GM10266 (cell line): ENCODE results near the gene RAD51B.
"Not testable (repeated sequence)": the region's sequence is repeated elsewhere in the genome, so short reads cannot be mapped to it uniquely, and the experiment has no call there.

Source experiments
- DNase-seq: peaks from one replicate; pipeline ENCODE4 v3.0.0; 2012; ENCODE audit errors: extremely low spot score
- TF ChIP-seq, protein P1 (sequence below): IDR thresholded peaks from 2 replicates; pipeline ENCODE4 v1.5.1; 2012; ENCODE audit warnings: mild to moderate bottlenecking, low read depth; ENCODE audit not compliant: control insufficient read depth, insufficient read depth; ENCODE audit errors: missing control alignments

RAD51B gene

DNA sequence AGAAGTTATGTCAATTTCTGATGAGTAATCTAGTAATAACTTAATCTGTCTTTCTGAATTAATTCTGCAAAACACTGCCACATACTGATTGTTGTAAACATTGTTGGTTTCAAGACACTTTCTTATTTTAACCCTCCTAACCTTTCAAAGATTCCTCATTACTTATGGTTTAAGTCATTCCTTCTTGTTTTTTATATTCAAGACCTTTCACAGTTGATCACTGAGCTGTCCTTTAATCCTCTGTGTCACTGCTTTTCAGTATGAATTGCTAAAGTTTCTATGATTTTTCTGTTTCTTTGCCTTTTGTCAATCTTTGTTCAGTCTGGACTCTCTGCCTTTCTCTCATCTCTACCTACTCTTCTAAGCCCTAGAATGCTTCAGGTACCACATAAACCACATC is 164.7 kb downstream of the RAD51B start:
- no peak for DNase-seq
- TF ChIP-seq, protein P1, sequence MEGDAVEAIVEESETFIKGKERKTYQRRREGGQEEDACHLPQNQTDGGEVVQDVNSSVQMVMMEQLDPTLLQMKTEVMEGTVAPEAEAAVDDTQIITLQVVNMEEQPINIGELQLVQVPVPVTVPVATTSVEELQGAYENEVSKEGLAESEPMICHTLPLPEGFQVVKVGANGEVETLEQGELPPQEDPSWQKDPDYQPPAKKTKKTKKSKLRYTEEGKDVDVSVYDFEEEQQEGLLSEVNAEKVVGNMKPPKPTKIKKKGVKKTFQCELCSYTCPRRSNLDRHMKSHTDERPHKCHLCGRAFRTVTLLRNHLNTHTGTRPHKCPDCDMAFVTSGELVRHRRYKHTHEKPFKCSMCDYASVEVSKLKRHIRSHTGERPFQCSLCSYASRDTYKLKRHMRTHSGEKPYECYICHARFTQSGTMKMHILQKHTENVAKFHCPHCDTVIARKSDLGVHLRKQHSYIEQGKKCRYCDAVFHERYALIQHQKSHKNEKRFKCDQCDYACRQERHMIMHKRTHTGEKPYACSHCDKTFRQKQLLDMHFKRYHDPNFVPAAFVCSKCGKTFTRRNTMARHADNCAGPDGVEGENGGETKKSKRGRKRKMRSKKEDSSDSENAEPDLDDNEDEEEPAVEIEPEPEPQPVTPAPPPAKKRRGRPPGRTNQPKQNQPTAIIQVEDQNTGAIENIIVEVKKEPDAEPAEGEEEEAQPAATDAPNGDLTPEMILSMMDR, result no peak

DNA sequence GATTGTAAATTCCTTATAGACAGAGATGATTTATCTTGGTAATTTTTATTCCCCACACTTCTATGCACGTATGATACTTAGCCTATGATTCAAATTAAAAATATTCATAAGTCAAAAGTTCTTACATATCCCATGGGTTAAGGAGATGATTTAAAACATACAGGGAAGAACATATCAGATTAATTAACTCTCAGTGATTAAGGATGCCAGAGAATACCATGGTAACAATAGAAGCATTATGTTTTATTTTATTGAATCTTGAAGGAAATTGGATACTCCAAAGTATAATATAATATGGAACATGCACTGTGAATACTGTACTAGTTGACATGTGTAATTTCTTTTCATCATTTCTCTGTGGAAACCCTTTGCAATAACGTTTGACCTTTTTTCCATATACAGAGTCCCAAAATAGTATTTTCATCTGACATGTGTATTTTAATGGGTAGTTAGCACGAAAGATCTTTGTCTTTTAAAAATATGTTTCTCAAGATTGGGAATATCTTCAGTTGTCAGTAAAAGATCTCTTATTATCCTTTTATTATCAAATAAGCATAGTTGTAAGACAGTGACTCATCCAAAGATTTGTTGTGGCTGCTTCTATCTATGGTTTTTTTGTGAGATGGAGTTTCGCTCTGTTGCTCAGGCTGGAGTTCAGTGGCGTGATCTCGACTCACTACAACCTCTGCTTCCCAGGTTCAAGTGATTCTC is 166.7 kb downstream of the RAD51B start:
- DNase-seq, result no peak
- TF ChIP-seq, protein P1, result no peak

DNA sequence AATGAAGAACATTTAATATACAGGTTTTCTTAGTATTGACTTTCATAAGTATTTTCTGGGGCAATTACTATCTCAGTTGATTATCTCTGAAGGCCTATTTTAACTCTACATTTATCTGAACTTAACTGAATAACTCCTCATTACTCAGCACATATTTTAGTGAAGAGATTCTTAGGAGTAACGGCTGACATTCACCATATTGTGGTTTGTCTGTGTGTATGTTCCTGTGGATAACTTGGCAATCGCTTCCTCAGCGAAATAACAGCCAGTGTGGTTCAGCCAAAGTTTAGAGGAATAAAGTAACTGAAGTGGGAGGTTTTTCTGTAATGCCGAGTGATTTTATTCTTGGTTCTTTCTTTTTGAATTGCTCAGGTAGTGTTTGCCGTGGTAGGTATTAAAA is 168.0 kb downstream of the RAD51B start:
- TF ChIP-seq, protein P1, result no peak
- DNase-seq, result no peak

DNA sequence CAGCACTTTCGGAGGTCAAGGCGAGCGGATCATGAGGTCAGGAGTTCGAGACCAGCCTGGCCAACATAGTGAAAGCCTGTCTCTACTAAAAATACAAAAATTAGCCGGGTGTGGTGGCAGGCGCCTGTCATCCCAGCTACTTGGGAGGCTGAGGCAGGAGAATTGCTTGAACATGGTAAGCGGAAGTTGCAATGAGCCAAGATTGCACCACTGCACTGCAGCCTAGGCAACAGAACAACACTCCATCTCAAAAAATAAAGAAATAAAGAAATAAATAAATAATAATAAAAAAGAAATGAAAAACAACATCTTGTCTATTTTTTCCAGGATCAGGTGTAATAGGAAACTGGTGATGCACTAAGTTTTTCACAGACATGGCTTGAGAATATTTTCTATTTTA is 168.6 kb downstream of the RAD51B start:
- not testable (repeated sequence) for DNase-seq

DNA sequence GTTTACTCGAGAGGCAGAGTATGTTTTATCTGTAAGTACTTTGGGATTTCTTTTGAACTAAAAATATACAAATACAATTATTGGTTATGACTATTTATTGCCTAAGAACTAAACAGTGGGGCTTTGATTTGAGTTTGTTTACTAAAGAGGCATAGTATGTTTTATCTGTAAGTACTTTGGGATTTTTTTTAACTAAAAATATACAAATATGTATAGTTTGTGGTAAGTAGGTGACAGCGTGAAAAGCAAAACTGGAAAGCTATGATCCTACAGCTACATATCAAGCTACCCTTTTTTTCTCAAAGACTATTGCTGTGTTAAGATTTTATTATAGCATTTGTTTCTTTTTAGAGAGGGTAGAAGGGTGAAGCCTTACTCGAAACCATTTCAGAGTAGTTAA is 171.0 kb downstream of the RAD51B start:
- no peak for DNase-seq
- TF ChIP-seq, protein P1, result no peak

DNA sequence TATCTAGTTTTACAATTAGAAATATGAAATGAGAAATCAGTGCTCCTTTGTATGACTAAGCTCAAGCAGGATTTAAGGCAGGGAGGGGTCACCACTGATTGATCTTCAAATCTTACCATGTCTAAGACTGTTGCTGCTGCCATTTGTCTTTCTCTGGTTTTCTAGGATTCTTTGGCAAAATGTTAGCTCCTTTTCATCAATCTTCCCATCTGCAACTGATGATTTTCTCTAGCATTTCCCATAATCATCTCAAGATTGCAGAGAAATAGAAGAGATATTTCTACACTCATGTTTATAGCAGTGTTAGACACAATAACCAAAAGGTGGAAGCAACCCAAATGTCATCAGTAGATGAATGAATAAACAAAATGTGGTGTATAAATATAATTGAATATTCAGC is 175.0 kb downstream of the RAD51B start:
- DNase-seq, result no peak
- TF ChIP-seq, protein P1, result no peak

DNA sequence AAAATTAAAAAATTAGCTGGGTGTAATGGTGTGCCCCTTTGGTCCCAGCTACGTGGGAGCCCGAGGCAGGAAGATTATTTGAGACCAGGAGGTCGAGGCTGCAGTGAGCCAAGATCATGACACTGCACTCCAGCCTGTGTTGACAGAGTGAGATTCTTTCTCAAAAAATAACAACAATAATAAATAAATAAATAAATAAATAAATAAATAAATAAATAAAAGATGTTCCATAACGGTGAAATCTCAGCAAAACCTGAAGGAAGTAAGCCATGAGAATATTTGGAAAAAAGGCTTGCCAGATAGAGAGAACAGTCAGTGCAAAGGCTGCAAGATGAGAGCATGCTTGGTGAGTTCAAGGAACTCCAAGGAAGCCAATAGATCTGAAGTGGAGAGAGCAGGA is 176.7 kb downstream of the RAD51B start:
- TF ChIP-seq, protein P1, result no peak
- no peak for DNase-seq

DNA sequence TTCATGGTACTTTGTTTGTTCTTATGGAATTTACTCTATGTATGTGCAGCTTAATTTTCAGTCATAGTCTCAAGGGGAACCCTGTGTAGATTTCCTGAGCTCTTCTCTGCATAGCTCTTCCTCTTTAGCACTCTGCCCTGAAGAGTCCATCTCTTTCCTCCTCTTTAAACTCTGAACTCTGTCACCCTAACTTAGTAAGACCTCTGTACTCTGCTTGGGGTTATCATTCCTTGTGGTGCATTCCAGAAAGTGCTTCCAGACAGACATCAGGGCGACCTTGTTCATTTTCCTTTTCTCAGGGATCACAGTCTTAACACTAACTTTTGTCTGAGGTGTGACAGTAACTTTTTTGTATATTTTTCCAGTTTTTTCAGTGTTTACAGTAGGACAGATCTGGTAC is 179.3 kb downstream of the RAD51B start:
- no peak for DNase-seq
- TF ChIP-seq, protein P1, result no peak
